NCI-H2081 (cell line): ENCODE results near the gene DPP4.

Experiments used
- DNase-seq, 2 experiments: peaks; one replicate each; lab custom pipeline; 2025; lab: John Stamatoyannopoulos, UW

Gene DPP4

GRCh38 chr2:162073888-162074631 is at the start of gene DPP4:
Gene DPP4 (minus strand): TSS chr2:162074215. CDS start chr2:162073981, 234 bp downstream.
- peak; percentile 18 to 26 for DNase-seq

DNA sequence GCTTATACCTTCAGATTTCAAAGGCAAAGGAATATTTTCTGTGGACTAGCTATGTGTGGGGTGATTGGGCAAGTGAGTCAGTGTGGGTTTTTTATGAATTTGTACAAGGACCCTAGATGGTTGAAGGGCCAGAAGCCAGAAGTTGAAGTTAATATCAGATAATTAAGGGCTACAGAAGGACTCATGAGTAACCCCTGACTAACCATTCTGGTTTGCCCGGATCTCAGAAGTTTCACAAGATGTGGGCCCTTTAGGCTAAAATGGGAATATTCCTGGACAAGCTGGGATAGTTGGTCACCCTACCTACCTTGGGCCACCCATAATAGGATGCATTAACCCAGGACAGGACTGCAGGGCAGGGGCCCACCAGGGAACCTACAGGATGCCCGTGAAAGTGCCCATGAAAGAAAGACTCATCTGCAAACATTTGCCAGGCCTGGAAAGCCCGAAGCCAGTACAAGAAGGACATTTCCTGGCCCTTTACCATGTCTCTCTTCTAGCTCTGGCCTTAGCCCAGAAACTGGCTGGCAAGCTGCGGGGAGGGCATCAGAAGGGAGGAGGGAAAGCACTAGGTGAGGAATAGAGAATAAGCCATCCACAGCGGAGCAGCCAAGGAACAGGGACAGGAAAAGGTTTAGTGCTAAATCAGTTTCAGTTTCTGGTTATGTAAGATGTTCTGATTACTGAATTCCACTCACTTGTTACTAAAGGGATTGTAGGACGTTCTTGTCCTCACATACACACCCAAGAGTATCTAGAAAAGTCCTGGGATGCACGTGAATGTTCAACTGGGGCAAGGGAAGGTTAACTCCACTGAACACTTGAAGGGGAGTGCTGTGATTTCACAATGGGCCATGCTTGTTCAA is 44.4 kb upstream of the DPP4 start:
- no peak for DNase-seq

- no peak for DNase-seq
Observed at GRCh38 chr2:162116352-162116751, 42.3 kb upstream of the DPP4 start.

GRCh38 chr2:162115076-162115475 is 41.1 kb upstream of the DPP4 start:
- no peak for DNase-seq

GRCh38 chr2:162114271-162114670 is 40.3 kb upstream of the DPP4 start:
- DNase-seq = no peak

GRCh38 chr2:162113776-162114168 is 39.8 kb upstream of the DPP4 start:
- no peak for DNase-seq

DNA sequence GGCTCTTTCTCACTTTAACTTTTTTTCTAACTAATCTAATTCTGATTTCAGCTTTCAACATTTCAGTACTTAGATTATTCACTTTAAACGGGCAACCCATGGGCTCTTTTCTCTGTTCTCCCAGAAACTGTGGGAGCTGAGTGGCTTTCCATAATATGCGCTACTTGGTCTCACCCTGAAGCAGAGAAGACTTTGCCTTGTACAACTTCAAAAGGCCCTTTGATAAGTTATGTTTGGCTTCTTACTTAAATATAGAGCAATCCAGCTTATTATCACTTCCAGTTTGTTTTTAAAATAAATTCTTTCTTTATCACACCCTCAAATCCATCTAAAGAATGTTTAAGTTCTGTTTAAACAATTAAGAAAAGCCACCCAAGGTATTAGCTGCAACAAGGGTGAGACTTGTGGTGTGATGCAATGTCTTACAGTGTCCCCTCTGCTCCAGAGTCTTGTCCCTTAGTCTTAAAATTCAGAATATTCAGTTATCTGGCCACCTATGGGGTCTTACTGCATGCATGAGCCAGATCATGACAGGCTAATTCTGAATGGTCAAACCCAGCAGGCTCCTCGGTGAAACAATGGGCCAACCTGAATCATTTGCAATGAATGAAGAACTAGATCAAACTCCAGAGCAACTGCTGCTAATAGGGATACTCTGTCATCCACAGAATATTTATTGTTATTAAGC is 39.2 kb upstream of the DPP4 start:
- DNase-seq = no peak

DNA sequence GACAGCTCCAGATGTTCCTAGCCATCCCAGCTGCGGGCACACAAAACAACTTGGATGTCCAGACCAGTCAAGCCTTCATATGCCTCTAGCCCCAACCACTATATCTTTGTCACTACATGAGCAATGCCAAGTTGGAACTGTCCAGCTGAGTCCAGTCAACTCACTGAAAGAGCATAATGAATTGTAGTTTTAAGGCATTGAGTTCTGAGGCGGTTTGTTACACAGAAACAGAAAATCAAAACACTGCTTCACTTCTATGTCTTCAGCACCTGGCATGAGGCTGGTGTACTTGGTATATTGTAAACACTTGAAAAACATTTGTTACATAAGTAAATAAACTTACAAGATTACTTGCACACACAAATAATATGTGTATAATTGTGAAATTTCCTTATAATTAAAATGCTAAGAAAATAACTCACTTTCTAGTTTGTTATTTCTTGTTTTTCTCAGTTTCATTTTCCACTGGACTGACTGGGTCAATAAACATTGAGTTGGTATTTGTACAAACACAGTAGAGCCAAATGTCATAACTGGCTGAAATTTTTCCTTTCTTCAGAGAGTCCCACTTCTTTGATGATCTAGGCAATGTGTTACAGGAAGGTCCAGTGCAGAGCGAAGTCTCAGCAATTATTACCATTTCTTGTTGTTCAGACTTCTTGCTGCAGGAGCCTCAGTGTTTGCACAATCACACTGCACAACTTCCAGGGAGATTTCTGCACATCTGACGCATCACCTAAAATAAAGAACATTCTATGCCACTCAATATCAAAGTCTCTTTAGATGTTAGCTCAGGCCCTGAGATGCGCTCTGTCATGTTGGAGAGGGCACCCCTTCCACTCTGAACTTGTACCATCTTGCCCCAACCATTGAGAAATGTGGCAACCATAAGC is 38.2 kb upstream of the DPP4 start:
- DNase-seq = no peak

DNA sequence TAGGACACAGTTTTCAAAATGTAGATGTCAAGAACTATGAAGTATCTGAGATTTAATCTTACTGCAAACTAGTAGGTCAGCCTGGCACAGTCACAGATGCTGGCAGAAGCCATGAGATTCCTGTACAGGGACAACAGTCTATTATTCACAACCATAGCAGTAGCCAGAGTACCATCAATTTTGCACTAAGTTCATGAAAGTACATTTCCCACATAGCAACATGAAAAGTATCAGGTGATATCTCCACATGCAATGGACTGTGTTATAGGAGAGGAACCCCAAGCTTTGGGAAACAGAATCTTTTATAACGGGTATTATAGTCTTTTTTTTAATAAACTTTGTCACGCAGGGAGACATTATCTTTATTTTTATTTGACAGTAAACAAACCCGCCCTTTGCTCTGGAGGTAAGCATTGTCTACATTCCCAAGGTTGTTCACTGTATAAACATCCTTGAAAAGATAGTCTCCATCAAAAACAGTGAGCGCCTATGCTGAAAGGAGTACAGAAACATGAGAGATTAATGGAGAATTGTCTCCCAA is 33.4 kb upstream of the DPP4 start:
- DNase-seq = no peak

GRCh38 chr2:162106746-162107145 is 32.7 kb upstream of the DPP4 start:
- no peak for DNase-seq

GRCh38 chr2:162106146-162106551 is 32.1 kb upstream of the DPP4 start:
- no peak for DNase-seq

- peak; percentile 3 to 11 for DNase-seq
Observed at GRCh38 chr2:162103443-162104009, 29.5 kb upstream of the DPP4 start.

DNA sequence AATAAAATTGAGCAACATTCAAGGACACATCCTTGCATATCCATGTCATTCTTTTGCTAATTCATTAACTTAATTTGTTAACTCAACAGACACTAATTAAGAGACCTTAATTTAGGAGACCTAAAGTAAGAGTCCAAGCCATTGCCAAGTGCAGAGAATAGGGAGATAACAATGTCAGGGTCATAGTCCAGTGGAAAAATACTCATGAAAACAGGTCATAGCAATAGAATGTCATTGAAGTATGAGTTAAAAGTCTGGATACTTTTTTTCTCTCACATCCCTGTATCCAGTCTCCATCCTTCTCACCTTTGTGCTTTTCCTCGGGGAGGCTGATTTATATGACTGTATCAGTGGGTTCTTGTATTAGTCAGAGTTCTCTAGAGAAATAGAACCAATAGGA is 26.6 kb upstream of the DPP4 start:
- no peak for DNase-seq

- no peak for DNase-seq
Observed at GRCh38 chr2:162099836-162100235, 25.8 kb upstream of the DPP4 start.

DNA sequence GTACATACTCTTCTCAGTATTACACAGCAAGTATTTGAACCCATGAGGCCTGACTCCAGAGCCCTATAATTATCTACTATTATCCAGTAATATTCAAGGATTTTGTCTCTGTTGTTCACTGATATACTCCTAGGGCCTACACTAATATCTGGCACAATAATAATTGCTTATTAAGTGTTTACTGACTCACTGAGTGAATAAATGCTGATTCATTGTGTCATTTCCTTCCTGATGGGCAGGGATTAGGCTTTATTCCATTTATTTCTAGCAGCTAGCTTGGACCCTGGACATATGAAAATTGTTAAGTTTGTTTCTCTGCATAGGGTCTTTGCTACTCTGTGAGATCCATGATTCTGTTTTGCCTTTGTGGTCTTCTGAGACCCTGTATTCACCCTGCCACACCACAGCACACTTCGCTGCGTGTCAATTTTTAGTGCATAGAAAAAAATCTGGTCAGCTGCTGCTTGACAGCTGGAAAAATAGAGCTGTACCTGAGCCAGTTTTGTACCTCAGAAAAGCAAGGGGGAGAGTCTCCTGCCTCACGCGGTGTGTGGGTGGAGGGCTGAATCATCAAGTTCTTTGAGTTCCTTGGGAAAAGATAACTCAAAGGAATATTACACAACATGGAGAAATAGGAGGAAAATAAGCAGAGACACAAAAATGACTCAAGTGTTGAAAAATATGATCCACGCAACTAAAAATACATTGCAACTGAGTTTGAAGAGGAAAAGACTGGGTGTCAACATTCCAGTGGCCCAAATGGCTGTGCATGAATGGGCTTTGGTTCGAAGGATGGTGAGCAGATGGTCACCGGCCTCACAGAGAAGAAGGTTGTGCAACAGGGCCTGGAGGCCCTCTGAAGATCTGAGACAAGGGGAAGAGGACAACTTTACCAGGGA is 18.9 kb upstream of the DPP4 start:
- DNase-seq = no peak

DNA sequence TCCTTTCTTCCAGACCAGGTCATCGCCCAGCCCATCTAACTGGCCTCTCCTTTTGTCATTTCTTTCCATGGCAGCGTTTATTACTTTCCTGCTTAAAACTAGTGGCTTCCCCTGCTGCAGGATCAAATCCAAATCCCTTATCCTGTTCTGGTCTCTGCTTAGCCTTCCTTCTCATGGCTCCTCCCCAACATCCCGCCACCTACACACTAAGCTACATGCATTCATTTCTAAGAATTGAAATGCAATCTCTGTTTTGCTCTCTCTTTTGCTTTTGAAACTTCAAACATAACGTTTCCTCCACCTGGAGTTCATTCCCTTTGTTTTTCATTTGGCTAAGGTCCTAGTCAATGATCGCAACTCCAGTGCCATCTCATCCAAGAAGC is 18.0 kb upstream of the DPP4 start:
- DNase-seq = no peak

- peak in 1 of 2 experiments; percentile 23 for DNase-seq
Observed at GRCh38 chr2:162091325-162092007, 17.5 kb upstream of the DPP4 start.

GRCh38 chr2:162090109-162090508 is 16.1 kb upstream of the DPP4 start:
- no peak for DNase-seq

DNA sequence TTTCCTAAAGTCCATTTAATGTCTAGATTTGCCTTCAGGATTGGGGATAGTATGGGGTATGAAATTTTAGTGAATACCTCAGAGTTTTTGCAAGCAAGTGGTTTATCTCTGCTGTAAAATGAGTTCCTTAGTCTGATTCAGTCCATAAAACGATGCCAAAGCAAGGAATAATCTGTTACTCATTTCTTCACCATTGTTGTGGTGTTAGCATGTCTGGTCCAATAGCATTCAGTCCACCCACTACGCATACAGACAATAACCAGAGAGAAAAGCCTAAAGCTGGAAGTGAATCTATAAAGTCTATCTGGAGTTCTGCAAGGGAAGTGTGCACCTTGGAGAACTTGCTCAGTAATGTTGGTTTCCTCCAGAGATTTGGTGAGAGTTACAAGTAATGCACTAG is 12.9 kb upstream of the DPP4 start:
- DNase-seq = no peak
